ENCODE results near the gene MXI1. TPM values are rescaled to one million over a fixed set of nuclear protein-coding genes. Genes with fewer than 3 reads are reported as not detected.

MXI1 gene
- polyA plus RNA-seq, 4 donors: 41.1 to 51.8 (median 45.5) TPM

Other genes with a start within 250 kb of the MXI1 start
- 100 to 1,000 TPM; 230 to 315 (median 268) TPM for gene ADD3, start 199.6 kb upstream of the MXI1 start, polyA plus RNA-seq (ENCODE audit: insufficient read length in 4 of 4)
- 10 to 100 TPM; 44.8 to 53.0 (median 50.1) TPM for gene SMNDC1, start 97.3 kb downstream of the MXI1 start, polyA plus RNA-seq (ENCODE audit: insufficient read length in 4 of 4)